ENCODE data around the gene RINL. TPM values are rescaled to one million over a fixed set of nuclear protein-coding genes. Genes with fewer than 3 reads are reported as not detected.
"Not testable (repeated sequence)": the region's sequence is repeated elsewhere in the genome, so short reads cannot be mapped to it uniquely, and the experiment has no call there.

RINL gene
- total RNA-seq, 1 donor from 2014 or later: 4.1 TPM

DNA sequence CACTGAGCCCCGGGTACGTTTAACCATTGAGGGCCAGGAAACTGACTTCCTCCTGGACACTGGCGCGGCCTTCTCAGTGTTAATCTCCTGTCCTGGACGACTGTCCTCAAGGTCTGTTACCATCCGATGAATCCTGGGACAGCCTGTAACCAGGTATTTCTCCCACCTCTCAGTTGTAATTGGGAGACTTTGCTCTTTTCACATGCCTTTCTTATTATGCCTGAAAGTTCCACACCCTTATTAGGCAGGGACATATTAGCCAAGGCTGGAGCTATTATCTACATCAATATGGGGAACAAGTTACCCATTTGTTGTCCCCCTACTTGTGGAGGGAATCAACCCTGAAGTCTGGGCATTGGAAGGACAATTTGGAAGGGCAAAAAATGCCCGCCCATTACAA is 52.1 kb downstream of the RINL start:
- intact Hi-C loops (cut with DNase I); ATAC-seq; DNase-seq (ENCODE audit: missing footprints): not testable (repeated sequence)

DNA sequence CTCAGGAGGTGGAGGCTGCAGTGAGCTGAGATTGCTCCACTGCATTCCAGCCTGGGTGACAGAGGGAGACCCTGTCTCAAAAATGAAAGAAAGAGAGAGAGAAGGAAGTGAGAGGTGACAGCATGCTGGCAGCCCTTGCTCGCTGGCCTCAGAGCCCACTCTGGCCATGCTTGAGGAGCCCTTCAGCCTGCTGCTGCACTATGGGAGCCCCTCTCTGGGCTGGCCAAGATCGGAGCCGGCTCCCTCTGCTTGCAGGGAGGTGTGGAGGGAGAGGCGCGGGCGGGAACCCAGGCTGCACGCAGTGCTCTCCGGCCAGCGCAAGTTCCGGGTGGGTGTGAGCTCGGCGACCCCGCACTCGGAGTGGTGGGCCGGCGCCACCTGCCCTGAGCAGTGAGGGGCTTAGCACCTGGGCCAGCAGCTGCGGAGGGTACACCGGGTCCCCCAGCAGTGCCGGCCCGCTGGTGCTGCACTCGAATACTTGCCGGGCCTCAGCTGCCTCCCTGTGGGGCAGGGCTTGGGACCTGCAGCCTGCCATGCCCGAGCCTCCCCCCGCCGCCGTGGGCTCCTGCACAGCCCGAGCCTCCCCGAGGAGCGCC is 56.7 kb downstream of the RINL start:
- intact Hi-C loops (cut with DNase I); DNase-seq (ENCODE audit: missing footprints); ATAC-seq: not testable (repeated sequence)

DNA sequence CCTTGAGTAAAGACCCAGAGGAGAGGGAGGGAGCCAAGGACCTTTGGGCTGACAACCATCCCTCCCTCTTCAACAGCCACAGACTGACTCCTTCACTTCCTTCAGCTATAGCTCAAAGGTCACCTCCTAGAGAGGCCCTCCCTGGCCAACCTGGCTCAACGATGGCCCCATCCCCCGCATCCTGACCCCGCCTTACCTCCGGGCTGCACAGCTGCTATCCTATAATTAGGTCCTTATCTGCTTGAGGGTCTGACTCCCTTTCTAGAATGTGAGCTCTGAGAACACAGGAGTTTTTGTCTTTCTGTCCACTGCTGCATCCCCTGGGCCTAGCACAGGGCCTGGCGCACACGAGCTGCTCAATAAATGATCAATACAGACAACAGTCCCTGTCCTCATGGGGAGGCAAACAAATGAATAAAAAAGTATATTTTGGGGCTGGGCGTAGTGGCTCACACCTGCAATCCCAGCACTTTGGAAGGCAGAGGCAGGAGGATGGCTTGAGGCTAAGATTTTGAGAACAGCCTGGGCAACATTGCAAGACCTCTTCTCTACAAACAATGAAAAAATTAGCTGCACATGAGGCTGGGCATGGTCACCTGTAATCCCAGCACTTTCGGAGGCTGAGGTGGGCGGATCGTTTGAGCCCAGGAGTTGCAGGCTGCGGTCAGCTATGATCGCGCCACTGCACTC is 58.7 kb downstream of the RINL start:
- intact Hi-C loops (cut with DNase I): no loop called here
- ATAC-seq: peak; percentile 63
- no peak for DNase-seq (ENCODE audit: missing footprints)

Other genes starting within 250 kb of the RINL start
- 145 TPM for gene ACTN4, start 230.6 kb downstream of the RINL start, total RNA-seq
- gene CAPN12, start 133.8 kb downstream of the RINL start, total RNA-seq: not detected
- not detected for gene LGALS7, start 104.8 kb downstream of the RINL start, total RNA-seq
- not detected for gene LGALS7B, start 89.1 kb downstream of the RINL start, total RNA-seq
- gene LGALS4, start 65.3 kb downstream of the RINL start, total RNA-seq: 0.76 TPM
- gene ECH1, start 46.5 kb downstream of the RINL start, total RNA-seq: 1,308 TPM
- gene HNRNPL, start 28.3 kb downstream of the RINL start, total RNA-seq: 184 TPM
- gene SIRT2, start 21.3 kb upstream of the RINL start, total RNA-seq: 99.8 TPM
- 17.9 TPM for gene NFKBIB, start 21.7 kb upstream of the RINL start, total RNA-seq
- gene CCER2, start 33.9 kb upstream of the RINL start, total RNA-seq: not detected
- gene SARS2, start 52.5 kb upstream of the RINL start, total RNA-seq: 16.0 TPM
- gene MRPS12, start 52.7 kb upstream of the RINL start, total RNA-seq: 67.9 TPM
- 2.3 TPM for gene FBXO17, start 97.5 kb upstream of the RINL start, total RNA-seq
- gene FBXO27, start 154.3 kb upstream of the RINL start, total RNA-seq: 15.1 TPM
- gene ACP7, start 206.1 kb upstream of the RINL start, total RNA-seq: not detected
- 16.2 TPM for gene PAK4, start 247.5 kb upstream of the RINL start, total RNA-seq

All from Right ventricle myocardium inferior (tissue), 1 donor.